K562 treated with DMSO at 1 percent for 24 hours (cell line): ENCODE data around the gene PPP2R2D. TPM values are rescaled to one million over a fixed set of nuclear protein-coding genes. Genes with fewer than 3 reads are reported as not detected.

Experiments used
- total RNA-seq: library from RNA; unstranded; fragments of 300-600 nt; gene quantifications from 2 replicates; pipeline ENCODE4 v1.2.3, GENCODE V29; 2022; ENCODE audit warnings: low read depth; ENCODE audit not compliant: insufficient read depth

PPP2R2D gene
- total RNA-seq: 22.8 and 25.0 TPM in 2 replicates

DNA sequence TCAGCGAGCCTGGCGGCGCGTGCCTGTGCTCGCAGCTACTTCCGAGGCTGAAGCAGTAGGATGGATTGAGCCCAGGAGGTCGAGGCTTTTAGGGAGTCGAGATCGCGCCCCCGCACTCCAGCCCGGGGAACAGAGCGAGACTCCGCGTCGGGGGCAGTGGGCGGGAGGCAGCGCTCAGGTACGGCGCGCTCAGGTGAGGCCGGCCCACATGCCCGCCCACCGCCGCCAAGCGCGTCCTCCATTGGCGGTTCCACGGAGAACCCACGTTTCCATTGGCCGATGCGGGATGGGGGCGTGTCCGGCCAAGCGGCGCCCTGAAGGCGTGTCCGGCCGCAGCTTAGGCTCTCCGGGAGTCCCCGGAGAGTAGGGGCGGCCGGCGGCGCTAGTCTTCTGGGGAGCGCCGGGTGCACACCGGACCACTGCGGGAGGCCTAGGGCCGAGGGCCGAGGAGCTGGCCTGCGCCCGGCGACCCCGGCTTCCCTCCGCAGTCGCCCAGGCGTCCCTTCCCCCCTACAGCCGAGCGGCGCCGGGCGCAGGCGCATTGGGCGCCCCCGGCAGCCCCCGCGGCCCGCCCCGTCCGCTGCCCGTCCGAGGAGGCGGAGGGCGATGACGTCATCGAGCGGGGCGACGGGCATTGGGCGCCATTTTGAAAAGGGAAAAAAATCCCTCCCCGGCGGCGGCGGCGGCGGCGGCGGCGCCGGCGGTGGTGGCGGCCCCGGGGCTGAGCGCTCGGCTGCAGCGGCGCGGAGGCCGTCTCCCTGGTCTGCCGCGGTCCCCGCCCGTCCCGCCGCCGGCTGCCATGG is at the start of gene PPP2R2D:
Gene PPP2R2D, plus strand, starts transcription at position 659 of the 803 bp plus-strand sequence. Its CDS starts 141 bp downstream, at position 800.

GRCh38 chr10:131981429-131982184 is 80.8 kb downstream of the PPP2R2D start, which contains the start of gene BNIP3:
Gene BNIP3 (minus strand): TSS chr10:131981923. CDS start chr10:131981806, 117 bp downstream.

Other genes with a start within 250 kb of the PPP2R2D start
- 18.2 and 25.3 TPM in 2 replicates for gene BNIP3, start 80.9 kb downstream of the PPP2R2D start, total RNA-seq
- 0.37 and 0.43 TPM in 2 replicates for gene JAKMIP3, start 164.9 kb downstream of the PPP2R2D start, total RNA-seq